ENCODE data around the gene OR52B2.

The OR52B2 gene

DNA sequence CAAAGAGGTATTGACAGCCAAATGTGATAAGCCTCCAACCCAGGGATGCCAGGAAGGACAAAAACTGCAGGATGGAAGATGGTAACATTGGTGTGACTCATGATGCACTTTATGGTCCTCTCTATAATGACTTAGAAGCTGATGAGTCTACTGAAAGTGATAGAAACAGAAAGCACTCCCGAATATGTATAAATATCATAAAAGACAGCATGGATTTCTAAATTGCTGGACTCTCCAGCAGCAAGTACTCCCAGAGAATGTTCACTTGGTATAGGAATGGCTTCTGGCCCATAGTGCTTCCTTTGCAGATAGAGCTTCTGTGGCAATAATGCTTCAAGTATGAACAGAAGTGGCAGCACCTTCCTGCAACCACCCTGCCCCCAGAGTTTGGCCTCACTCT lies at the start of gene OR52B2:
OR52B2 (minus strand) TSS at position 101 of the 400 bp plus-strand sequence; CDS start at position 101, 0 bp downstream.
- no peak for DNase-seq

DNA sequence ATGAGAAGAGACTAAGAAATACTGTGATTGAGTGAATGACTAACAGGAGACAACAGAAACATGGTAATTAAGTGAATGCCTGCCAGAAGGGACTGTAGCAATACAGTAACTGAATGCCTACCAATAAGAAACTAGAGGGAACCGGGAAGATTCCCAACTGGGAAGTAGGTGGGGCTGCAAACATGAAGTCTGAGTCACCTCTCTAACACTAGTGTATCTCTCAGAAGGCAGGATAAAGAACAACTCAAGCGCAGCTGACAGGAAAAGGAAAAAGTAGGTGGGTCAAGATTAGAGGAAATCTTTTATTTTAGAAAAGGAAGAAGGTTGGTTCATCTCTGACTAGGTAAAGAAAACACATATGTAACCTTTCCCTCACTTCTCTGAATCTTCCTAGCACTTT lies 49.2 kb upstream of the OR52B2 start:
- no peak for DNase-seq

DNA sequence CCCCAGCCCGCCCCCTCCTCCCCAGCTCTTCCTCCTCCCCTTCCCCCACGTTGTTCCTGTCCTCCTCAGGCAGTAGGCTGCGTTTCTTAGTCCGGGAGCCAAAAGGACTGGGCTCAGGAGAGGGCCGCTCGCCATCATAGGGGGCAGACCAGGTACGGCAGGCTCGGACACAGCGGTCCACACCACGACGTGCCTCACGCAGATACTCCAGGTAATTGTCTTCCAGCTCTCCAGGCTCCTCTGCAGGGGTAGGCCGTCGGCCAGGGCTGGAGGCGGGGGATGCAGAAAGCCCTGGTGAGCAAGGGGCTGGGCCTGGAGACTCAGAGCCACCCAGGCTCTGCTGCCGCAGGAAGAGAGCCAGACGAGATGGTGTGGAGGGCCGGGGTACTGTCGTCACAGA lies 47.6 kb upstream of the OR52B2 start:
- DNase-seq = no peak

DNA sequence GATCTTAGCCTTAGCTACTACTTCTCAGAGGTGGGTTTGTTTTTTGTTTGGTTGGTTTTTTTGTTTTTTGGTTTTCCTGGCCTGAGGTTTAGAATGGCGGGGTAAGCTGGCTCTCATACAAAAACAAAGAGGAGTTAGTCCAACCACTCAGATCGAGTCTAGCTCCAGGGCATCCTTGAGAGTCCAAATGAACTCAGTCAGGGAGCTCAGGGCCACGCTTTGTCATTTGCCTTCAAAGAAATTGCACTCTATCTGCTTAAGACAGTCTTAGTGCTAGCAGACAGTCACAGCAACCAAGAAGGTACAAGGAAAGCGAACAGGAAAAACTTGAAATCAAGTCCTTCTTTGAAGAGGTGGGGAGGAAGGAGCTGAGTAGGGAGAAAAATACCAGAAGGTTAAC lies 46.4 kb upstream of the OR52B2 start:
- no peak for DNase-seq

DNA sequence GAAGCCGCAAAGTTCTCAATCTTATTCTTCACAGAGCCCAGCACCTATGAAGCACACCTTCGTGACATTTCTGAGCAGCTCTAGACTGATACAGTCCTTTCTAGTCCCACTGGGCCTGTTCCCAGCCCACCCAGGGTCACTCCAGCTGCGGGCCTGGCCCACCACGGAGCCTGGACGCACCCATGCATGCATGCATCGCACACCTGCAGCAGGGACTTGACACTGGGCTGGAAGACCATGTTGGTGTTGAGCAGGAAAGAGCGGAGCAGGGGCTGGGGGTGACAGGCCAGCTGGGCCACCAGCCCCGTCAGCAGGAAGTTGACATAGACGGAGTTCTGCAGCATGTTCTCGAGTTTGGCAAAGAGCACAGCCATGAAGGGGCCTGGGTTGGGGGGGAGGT lies 44.4 kb upstream of the OR52B2 start:
- DNase-seq = no peak

DNA sequence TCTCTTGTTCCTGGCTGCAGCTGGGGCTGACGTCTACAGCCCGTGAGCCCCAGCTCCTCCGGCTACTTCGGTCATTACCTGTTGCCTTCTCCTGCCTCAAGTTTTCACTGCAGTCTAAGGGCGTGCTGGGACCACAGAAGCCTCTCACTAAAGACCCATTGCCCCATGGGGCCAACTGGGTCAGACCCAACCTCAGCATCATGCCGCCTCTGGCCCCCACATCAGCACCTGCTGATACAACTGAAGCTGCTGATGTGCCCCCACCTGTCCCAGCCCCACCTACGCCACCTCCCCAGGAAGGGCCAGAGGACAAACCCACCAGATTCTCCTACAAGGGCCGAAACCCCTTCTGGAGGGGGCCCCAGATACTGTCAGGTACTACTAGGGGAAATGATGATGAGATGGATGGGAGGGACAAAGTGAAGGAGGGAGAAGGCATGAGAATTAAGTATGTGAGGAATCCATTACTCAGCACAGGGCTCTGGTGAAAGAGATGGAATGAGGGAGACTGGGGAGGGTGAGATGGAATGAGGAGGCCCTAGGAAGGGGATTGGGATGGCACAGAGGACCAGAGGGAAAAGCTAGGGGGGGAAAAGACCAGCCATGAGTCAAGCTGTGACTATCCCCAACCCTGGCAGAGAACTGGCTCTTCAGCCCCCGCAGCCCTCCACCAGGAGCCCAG lies 40.3 kb upstream of the OR52B2 start:
- no peak for DNase-seq

DNA sequence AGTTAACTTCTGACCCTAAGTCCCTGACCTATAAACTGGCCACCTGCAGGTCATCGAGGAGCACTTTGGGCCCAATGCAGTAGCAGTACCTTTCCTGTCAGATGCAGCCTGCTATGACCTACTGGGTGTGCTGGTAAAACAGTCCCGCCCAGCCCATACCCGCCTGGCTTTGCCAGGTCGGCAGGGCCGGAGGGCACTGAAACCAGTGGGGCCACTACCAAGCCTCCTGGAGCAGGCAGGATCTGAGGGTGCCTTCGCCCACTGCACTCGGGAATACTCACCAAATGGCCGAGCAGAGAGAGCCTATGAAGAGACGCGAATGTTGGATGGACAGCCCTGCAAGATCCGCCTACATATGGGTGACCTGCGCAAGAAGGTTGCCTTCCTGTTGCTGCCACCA lies 39.7 kb upstream of the OR52B2 start:
- DNase-seq = no peak

DNA sequence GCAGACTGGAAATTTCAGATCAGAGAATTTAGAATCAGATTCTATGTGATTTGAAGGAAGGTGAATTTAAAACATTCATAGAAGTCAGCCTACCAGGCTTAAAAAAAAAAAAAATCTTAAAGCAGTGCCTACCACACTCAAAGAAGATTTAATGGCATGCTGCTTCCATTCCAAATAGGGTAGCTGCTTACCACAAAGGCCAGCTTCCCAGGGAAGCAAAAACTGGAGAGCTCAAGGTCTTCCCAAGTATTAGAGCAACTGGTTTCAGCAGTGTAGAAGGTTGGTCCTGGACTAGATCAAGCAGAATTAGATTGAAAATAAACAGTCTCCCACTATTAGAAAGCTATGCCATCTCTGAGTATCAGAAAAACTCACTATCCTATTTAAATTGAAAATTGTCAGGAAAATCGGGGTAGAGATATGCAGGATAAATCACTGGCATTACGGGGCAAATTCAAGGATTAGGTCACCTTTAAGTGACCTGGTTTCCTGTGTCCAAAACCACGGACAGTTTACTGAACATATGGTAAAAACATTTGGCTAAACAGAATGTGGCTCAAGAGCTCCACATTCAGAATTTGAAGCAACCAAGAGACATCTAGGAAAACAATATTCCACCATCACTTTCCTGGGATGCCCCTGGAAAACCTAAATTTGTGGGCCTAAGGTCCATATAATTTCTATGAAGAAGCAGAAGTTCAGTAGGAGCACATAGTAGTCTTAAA lies 36.5 kb upstream of the OR52B2 start:
- no peak for DNase-seq

DNA sequence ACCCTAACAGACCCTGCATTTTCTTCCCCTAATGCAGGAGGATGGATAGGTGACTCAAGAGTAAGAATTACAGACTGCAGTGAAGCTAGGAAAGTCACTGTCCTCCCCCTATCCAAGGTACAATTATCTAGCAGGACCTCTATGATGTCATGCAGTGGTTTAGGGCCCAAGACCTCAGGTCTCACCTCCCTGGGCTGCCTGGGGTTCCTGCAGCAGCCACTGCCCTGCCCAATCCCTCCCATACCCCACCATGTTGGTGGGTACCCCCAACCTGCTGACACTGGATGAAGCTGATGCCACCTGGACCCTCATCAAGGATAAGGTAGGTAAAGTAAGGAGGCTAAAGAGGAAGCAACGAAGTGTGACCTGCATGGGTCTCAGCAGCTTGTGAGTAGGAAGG lies 35.2 kb upstream of the OR52B2 start, which contains the start of gene C11orf42:
C11orf42 (plus strand) TSS at position 192 of the 400 bp plus-strand sequence; CDS start at position 251, 59 bp downstream.
- DNase-seq = no peak

DNA sequence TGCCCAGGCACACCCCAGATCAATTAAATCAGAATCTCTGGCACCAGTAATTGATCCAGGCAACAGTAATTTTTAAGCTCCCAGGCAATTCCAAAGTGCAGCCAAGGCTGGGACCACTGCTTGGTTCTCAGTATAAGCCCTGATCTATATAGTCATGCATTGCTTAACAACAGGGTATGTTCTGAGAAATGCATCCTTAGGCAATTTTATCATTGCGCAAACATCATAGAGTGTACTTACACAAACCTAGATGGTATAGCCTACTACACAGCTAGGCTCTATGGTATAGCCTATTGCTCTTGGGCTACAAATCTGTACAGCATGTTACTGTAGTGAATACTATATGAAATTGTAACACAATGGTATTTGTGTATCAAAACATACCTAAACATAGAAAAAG lies 34.6 kb upstream of the OR52B2 start:
- DNase-seq = no peak

DNA sequence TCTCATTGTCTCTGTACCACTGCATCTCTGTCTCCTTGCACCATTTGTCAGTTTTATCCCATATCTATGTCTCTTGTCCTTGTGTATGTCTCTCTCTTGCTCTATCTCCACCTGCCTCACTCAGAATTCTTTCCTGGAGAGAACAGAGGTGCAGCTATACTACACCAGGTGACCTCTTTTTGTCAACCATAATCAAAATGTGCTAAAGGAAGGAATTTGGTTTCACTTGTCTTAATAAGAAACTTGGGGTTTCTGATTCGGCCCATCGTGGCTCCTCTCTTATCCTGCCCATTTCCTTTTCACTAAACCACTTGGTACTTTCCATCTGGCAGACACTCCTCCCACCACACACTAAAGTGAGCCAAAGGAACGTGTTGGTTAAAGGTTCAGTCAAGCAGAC lies 33.2 kb upstream of the OR52B2 start:
- DNase-seq = no peak

DNA sequence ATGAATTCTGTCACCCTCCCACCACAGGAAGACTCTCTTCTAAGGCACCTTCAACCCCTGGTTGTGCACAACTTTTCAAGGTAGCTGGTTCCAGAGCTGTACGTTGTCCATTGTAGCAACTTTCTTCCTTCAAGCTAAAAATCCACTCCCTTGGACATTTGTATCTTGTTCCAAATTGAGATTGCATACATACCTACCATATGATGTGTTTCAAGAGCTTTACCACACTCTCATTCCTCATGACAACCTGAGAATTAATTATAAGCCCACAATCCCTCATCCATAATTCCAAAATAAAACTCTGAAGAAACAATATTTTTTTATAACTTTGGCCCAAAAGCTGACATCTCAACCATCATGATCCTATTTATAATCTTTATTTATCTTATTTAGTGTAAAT lies 31.9 kb upstream of the OR52B2 start:
- DNase-seq = no peak

DNA sequence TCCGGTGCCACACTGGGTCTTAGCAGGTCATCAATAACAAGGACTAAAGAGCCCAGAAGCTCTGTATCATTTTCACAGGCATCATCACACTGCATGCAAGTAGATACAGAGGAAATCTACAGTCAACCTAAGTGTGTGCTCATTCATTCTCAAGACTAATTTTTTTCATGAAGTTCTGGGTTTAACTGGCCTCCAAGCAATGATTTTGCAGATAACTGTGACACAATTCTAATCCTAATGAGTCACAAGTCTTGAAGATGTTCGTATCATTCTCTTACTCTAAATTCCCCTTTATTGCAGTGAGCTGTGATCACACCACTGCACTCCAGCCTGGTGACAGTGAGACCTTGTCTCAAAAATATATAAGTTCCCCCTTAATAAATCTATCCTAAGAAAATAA lies 31.4 kb upstream of the OR52B2 start:
- DNase-seq = no peak

DNA sequence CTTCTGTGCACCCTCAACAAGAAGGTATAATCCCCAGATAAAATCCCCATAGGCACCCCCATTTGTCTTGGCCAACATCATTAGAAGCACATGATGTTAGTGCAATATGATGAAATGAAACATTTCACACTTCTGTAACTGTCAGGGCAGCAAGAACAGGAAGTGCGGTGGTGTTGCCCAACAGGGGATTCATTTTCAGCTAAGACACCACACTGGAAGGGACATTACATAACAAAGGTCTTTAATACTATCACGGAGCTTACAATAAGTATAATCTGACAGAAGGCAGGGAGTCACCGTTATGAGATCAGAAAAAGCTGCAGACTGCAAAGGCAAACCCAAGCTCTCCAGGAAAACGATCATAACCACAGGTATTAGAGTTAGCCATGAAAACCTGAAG lies 30.8 kb upstream of the OR52B2 start:
- no peak for DNase-seq

DNA sequence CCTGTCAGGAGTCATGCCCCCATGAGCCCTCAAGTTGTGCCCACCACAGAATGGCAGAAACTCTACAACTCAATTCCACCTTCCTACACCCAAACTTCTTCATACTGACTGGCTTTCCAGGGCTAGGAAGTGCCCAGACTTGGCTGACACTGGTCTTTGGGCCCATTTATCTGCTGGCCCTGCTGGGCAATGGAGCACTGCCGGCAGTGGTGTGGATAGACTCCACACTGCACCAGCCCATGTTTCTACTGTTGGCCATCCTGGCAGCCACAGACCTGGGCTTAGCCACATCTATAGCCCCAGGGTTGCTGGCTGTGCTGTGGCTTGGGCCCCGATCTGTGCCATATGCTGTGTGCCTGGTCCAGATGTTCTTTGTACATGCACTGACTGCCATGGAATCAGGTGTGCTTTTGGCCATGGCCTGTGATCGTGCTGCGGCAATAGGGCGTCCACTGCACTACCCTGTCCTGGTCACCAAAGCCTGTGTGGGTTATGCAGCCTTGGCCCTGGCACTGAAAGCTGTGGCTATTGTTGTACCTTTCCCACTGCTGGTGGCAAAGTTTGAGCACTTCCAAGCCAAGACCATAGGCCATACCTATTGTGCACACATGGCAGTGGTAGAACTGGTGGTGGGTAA lies 29.2 kb upstream of the OR52B2 start, which contains the start of gene OR52W1:
OR52W1 (plus strand) TSS at position 51 of the 637 bp plus-strand sequence; CDS start at position 51, 0 bp downstream.
- DNase-seq = no peak

DNA sequence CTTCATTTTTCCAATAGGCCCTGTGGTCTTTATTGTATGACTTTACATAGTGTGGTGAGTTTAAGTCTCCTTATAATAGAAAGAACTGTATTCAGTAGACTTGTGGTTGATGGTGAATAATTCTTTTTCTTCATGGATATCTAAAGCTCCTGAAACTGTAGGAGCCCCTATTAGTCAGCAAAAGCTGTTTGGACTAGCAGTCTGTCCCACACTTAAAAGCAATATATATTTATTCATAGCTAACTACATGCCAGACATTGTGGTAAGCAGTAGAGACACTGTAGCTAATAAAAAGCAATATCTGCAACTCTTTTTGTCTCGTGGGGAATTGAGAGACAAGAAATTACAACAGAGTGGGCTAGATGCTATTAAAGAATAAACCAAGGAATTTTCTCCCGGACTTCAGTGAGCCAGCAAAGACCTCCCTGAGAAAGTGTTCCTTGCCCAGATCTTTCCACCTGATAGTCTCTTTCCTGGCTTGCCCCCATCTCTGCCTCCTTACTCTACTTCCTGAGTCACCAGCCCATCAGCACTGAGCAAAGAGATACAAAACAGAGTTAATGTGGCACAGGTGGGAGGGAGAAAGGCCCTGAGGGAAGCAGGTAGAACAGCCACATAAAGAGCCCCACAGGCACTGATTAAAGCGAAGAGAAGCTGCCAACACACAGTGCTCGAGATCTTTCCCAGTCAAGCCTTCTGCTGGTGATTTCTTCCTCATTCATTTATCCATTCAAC lies 27.5 kb upstream of the OR52B2 start:
- DNase-seq = no peak

DNA sequence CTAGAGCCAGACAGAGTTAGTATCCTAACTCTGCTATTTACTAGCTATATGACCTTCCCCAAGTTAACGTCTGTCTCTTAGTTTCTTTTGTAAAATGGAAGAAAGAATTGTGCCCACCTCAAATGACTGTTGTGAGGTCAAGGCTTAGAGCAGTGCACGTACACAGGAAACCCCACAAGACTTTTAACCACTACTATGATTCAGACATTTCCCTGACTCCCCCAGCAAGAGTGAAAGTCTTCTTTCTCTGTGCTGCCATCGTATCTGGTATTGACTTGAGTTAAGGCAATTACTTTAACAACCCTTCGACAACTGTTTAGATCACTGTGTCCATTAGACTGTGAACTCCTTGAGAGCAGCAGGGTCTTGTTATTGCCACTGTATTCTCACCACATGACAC lies 26.3 kb upstream of the OR52B2 start:
- no peak for DNase-seq

DNA sequence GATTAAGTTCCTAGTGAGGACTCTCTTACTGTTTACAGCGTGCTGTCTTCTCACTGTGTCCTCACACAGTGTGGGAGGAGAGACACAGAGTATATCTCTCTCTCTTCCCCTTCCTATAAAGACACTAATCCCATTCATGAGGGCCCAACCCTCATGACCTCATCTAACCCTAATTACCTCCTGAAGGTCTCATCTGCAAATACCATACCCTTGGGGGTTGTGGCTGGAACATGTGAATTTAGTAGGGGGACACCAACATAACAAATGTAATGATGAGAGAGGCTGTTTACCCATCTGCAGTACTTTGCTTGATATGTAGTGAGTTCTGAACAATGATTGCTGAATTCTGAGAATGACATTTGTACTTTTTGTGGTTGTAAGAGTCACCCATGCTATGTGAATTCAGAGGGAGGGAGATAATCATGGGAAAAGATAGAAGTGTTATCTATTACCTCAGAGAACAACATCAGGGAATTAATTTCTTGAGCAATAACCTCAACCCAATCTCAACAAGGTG lies 24.0 kb upstream of the OR52B2 start:
- no peak for DNase-seq

DNA sequence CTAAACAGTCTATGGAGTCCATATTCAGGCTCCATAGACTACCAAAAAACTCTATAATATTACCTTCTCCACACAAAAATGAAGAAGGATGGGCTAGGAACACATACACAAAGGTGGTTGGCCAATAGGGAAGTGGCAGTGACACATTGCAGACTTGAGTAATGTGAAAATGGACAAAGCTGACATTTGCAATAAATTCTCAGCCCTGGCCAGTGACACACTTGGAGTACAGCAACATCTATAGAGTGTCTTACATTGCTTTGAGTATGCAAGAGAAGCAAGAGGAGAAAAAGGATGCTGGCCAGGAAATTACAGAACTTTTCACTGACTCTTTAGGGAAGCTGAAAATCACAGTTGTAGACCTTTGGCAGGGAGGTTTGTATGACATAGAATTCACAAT lies 21.6 kb upstream of the OR52B2 start:
- DNase-seq = no peak

DNA sequence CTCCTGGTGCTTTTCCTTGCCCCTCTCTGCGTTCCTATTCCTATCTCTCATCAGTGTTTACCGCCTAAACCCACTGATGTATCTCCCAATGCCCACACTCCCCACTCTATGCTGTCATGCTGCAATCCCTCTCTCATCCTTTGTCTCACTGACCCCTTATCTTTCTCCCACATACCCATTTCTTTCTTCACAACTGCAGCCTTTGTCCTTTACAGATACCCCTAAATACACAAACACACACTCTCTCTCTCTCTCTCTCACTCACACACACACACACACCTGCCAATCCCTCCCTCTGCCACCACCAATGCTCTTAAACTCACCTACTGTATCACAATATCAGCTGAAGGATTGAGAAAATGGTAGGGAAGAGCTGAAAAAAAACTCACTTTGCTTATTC lies 5.3 kb upstream of the OR52B2 start:
- DNase-seq = no peak

DNA sequence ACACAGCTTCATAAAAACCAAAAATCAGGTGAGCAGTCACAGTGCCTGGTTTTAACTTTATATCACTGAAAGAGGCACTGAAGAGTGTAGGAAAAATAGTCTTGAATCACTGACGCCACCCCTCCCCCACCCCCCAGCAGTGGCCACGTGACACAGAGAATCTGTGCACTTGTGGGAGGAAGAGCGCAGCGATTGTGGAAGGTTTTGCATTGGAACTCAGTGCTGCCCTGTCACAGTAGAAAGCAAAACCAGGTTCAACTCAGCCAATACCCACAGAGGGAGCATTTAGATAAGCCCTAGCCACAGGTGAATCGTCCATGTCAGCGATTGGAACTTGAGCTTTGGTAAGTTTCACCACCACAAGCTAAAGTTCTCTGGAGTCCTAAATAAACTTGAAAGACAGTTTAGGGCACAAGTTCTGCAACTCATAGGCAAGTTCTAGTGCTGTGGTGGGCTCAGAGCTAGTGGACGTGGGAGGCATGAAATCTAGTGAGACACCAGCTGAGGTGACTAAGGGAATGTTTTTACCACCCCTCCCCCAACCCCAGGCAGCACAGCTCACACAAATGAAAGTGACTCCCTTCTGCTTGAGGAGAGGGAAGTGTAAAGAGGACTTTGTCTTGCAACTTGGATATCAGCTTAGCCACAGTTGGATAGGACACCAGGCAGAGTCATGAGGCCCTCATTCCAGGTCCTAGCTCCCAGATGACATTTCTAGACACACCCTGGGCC lies 13.3 kb downstream of the OR52B2 start:
- no peak for DNase-seq

DNA sequence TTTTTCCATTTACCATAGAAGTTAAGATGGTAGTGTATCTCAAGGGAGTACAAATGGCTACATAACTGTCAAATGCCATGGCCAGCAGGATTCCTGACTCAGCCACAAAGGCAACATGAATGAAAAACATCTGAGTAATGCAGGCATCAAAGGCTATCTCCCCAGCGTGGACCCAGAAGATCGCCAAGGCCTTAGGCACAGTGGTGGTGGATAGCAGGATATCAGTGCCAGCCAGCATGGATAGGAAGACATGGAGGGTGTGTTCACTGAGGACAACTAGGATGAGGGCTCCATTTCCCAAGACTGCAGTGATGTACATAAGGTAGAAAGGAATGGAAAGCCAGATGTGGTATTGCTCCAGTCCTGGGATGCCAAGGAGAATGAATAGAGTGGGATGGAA lies 18.0 kb downstream of the OR52B2 start:
- no peak for DNase-seq

All from CD4-positive, alpha-beta T cell treated with Interleukin-6 for 4 hours (primary cell).